Naive B cell (primary cell): ENCODE results near the gene CDKN1A. TPM values are rescaled to one million over a fixed set of nuclear protein-coding genes. Genes with fewer than 3 reads are reported as not detected.

Source experiments
- ATAC-seq, 2 donors: fragments of 150-1000 bp; cut with Tn5 transposase; 2 replicates each; pipeline ENCODE4 v1.10.0; 2021; ENCODE audit warnings: low read depth in 2 of 2, mild to moderate bottlenecking in 2 of 2, moderate library complexity in 2 of 2
- DNase-seq: peaks from one replicate; pipeline ENCODE4 v3.0.0; 2022
- H3K27ac Mint-ChIP-seq, 6 donors: one replicate each; pipeline ENCODE4 v1.8.0; 2020 to 2022; ENCODE audit warnings: mild to moderate bottlenecking in 6 of 6, mixed read lengths in 6 of 6, moderate library complexity in 5 of 6, inconsistent platforms in 2 of 6
- H3K27me3 Mint-ChIP-seq, 3 donors: one replicate each; pipeline ENCODE4 v1.8.0; 2021 to 2022; ENCODE audit warnings: mixed read lengths in 3 of 3, mild to moderate bottlenecking in 1 of 3
- H3K36me3 Mint-ChIP-seq, 2 donors: one replicate each; pipeline ENCODE4 v1.8.0; 2020 to 2022; ENCODE audit warnings: mixed read lengths in 2 of 2, inconsistent platforms in 1 of 2, mild to moderate bottlenecking in 1 of 2
- H3K4me1 Mint-ChIP-seq, 3 donors: one replicate each; pipeline ENCODE4 v1.8.0; 2020 to 2022; ENCODE audit warnings: mixed read lengths in 3 of 3, inconsistent platforms in 1 of 3, mild to moderate bottlenecking in 1 of 3, moderate library complexity in 1 of 3
- H3K4me3 Mint-ChIP-seq, 8 donors: one replicate each; pipeline ENCODE4 v1.8.0; 2020 to 2022; ENCODE audit warnings: mild to moderate bottlenecking in 8 of 8, mixed read lengths in 8 of 8, moderate library complexity in 8 of 8, inconsistent platforms in 2 of 8
- H3K9me3 Mint-ChIP-seq, 7 donors: one replicate each; pipeline ENCODE4 v1.8.0; 2020 to 2022; ENCODE audit warnings: mixed read lengths in 7 of 7, mild to moderate bottlenecking in 5 of 7, inconsistent platforms in 2 of 7, moderate library complexity in 1 of 7
- polyA plus RNA-seq, 6 donors: library from polyadenylated mRNA; unstranded; fragments of 300-500 nt; fragmentation: Illumina TruSeq; gene quantifications; one replicate each; pipeline ENCODE4 v1.2.3, GENCODE V29; 2021; ENCODE audit warnings: low read depth in 6 of 6

The CDKN1A gene
- polyA plus RNA-seq, 6 donors from 2014 or later = 22.9 to 89.9 (median 48.2) TPM

DNA sequence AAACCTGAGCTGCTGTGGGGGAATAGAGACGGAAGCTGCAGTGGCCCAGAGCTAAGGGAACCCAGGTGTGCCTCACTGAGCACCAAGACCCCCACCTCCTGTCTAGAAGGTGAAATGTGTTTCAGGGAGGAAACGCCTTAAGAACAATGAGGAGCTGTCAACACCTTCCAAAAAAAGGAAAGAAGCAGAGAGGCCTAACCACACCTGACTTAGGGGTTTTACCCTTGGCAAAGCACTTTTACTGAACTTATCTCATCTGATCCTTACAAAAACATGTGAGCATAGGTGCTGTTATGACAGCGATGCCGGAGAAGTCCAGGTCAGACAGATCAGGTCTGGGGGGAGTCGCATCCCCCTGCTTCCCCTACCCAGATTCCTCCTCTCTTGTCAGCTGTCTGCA lies 16.1 kb upstream of the CDKN1A start:
- H3K9me3 Mint-ChIP-seq = no peaks in the 10 kb centered on the region
- H3K36me3 Mint-ChIP-seq = no peaks in the 10 kb centered on the region
- H3K27ac Mint-ChIP-seq = no peak overlapping the region
- ATAC-seq = peak; percentile 17 to 21
- H3K27me3 Mint-ChIP-seq = peaks cover 0 to 9% (median 8%) of the 10 kb centered on the region in 3 donors
- H3K4me1 Mint-ChIP-seq = peaks cover 16 to 40% (median 32%) of the 10 kb centered on the region in 3 donors
- H3K4me3 Mint-ChIP-seq = peak overlapping the region in 2 of 8 donors; percentile 16 to 27
- no peak for DNase-seq

GRCh38 chr6:36662827-36663256 lies 15.7 kb upstream of the CDKN1A start:
- H3K27me3 Mint-ChIP-seq = peaks cover 0 to 9% (median 8%) of the 10 kb centered on the region in 3 donors
- H3K9me3 Mint-ChIP-seq = no peaks in the 10 kb centered on the region
- no peak overlapping the region for H3K4me3 Mint-ChIP-seq
- no peak for ATAC-seq
- H3K4me1 Mint-ChIP-seq = peaks cover 18 to 45% (median 33%) of the 10 kb centered on the region in 3 donors
- no peak overlapping the region for H3K27ac Mint-ChIP-seq
- DNase-seq = no peak
- H3K36me3 Mint-ChIP-seq = no peaks in the 10 kb centered on the region

DNA sequence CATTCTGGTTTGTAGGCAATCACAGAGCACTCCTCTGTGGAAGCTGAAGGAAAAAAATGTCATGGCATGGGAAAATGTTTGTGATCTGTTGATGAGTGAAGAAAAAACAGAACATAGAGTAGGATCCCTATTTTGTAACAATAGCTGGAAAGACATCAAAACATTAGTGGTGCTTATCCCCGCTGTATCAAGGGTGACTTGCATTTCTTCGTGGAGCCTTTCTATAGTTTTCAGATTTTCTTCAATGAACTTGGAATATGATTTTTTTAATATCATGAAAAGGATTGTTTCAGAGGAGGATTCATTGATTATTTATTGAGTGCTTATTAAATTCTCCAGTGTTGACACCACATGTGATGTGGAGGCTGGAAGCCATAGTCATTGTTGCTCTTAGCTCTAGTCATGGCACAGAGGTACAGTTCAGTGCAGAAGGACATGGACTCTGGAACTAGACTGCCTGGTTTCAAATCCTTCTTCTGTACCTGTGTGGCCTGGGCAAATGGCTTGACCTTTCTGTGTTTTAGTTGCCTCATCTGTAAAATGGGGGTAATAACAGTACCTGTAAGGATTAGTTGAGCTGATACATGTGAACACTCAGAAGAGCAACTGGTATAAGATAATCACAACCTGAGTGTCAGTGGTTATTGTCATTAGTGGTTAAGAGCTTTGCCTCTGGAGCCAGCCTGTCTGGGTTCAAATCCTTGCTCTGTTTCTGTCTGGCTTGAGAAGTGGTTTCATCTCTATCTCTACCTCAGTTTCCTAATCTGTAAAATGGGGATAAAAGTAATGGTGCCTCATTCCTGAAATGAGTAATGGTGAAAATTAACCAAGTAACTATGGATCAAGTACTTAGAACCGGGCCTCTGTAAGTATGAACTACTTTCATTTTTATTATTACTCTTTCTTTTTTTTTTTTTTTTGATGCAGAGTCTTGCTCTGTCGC lies 14.7 kb upstream of the CDKN1A start:
- peak overlapping the region in 2 of 8 donors; percentile 6 to 13 for H3K4me3 Mint-ChIP-seq
- peak overlapping the region in 2 of 6 donors; percentile 16 to 51 for H3K27ac Mint-ChIP-seq
- peak in 1 of 2 donors; percentile 29 for ATAC-seq
- no peak for DNase-seq
- H3K9me3 Mint-ChIP-seq = no peaks in the 10 kb centered on the region
- H3K4me1 Mint-ChIP-seq = peaks cover 23 to 49% (median 27%) of the 10 kb centered on the region in 3 donors
- peaks cover 0 to 9% (median 8%) of the 10 kb centered on the region in 3 donors for H3K27me3 Mint-ChIP-seq
- H3K36me3 Mint-ChIP-seq = no peaks in the 10 kb centered on the region

- DNase-seq (no peak), ATAC-seq (no peak)
- peaks cover 0 to 4% (median under 1%) of the 10 kb centered on the region in 3 donors for H3K27me3 Mint-ChIP-seq
- H3K4me1 Mint-ChIP-seq = peaks cover 18 to 44% (median 19%) of the 10 kb centered on the region in 3 donors
- H3K27ac Mint-ChIP-seq = no peak overlapping the region
- H3K4me3 Mint-ChIP-seq = peak overlapping the region in 1 of 8 donors; percentile 22
- H3K36me3 Mint-ChIP-seq = no peaks in the 10 kb centered on the region
- H3K9me3 Mint-ChIP-seq = no peaks in the 10 kb centered on the region
Observed at GRCh38 chr6:36665180-36665579, 13.3 kb upstream of the CDKN1A start.

DNA sequence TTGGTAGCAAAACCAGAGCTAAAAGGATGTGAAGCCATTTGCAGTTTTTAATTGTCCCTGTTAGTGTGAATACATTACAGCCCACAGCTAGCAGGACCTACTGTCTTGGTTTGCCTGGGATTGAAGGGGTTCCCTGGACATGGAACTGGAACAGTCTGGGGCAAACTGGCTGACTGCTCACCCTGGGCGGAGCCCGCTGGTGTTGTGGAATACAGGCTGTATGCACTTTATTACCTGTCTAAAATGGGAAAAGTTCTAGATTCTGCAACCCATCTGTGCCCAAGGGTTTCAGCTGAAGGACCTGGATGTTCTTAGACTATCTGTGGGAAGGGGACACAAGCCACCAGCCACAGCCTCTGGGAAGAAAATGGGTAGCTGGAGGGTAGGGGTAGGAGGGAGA lies 12.2 kb upstream of the CDKN1A start:
- Mint-ChIP-seq H3K9me3 (peaks cover 0 to 2% (median 0%) of the 10 kb centered on the region in 7 donors), H3K27ac (no peak overlapping the region), H3K4me1 (peaks cover 18 to 44% (median 19%) of the 10 kb centered on the region in 3 donors), H3K27me3 (peaks cover 0 to 4% (median 0%) of the 10 kb centered on the region in 3 donors), H3K36me3 (no peaks in the 10 kb centered on the region), H3K4me3 (no peak overlapping the region)
- ATAC-seq = no peak
- DNase-seq = no peak

DNA sequence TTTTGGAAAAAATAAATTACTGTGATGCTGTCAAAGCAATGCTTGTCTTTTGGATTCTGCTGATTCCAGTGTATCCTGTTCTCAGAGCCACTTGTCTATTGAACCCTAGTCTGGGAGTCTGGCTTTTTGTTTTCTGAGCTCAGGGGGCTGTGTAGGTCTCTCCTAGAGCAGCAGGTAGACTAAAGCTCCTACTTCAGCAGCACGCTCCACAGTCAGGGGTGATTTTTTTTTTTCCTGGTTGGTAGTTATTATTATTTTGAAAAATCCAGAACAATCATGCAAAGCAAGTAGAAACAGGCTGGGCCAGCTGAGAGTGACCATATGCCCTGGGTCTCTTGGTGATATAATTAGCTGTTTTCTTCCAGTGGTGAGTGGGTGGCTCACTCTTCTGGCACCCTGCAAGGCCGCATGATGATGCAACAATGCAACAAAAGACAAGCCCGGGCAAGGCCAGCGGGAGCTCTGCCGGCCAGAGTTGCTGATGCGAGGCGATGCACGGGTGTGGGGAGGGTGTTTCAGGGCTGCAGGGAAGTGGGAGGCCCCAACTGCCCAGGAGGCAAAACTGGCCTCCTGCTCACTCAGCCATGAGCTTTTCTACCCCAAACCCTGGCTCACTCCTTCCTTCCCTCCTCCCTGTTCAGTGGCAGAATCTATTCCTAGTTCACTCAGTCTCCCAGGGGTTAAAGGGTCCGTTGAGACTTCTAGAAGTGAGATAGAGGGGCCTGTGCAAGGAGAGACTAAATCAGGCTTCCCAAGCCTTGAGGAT lies 11.5 kb upstream of the CDKN1A start:
- peaks cover 0 to 2% (median 0%) of the 10 kb centered on the region in 7 donors for H3K9me3 Mint-ChIP-seq
- peaks cover 18 to 42% (median 19%) of the 10 kb centered on the region in 3 donors for H3K4me1 Mint-ChIP-seq
- H3K27me3 Mint-ChIP-seq = peaks cover 0 to 4% (median 0%) of the 10 kb centered on the region in 3 donors
- no peaks in the 10 kb centered on the region for H3K36me3 Mint-ChIP-seq
- DNase-seq (no peak), ATAC-seq (no peak)
- peak overlapping the region in 3 of 8 donors; percentile 11 to 29 (median 25) for H3K4me3 Mint-ChIP-seq
- H3K27ac Mint-ChIP-seq = peak overlapping the region in 1 of 6 donors; percentile 20

DNA sequence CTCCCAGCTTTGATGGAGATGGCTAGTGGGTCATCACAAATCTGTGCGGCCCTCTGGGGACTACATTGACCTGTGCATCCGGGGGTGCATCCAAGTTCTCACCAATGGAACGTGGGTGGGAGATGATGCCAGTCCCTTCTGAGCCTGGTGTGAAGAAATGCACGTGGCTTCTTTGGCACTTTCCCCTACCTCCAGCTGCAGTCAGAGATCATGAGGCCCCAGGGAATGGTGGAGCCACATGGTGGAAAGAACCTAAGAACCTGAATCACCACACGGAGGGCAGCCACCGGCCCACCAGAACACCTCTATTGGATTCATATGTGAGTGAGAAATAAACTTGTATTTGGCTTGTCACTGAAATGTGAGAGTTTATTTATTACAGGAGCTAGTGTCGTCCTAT lies 9.9 kb upstream of the CDKN1A start:
- Mint-ChIP-seq H3K36me3 (no peaks in the 10 kb centered on the region), H3K4me3 (no peak overlapping the region), H3K9me3 (peaks cover 0 to 2% (median 0%) of the 10 kb centered on the region in 7 donors), H3K4me1 (peaks cover 18 to 27% (median 19%) of the 10 kb centered on the region in 3 donors), H3K27ac (no peak overlapping the region), H3K27me3 (peaks cover 0 to 4% (median 0%) of the 10 kb centered on the region in 3 donors)
- DNase-seq (no peak), ATAC-seq (no peak)

- H3K4me1 Mint-ChIP-seq = peaks cover 18 to 27% (median 19%) of the 10 kb centered on the region in 3 donors
- H3K9me3 Mint-ChIP-seq = peaks cover 0 to 2% (median 0%) of the 10 kb centered on the region in 7 donors
- DNase-seq (no peak), ATAC-seq (no peak)
- H3K27me3 Mint-ChIP-seq = peaks cover 0 to 4% (median 0%) of the 10 kb centered on the region in 3 donors
- H3K4me3 Mint-ChIP-seq = no peak overlapping the region
- peak overlapping the region in 1 of 6 donors; percentile 19 for H3K27ac Mint-ChIP-seq
- H3K36me3 Mint-ChIP-seq = no peaks in the 10 kb centered on the region
Observed at GRCh38 chr6:36669002-36669401, 9.5 kb upstream of the CDKN1A start.

DNA sequence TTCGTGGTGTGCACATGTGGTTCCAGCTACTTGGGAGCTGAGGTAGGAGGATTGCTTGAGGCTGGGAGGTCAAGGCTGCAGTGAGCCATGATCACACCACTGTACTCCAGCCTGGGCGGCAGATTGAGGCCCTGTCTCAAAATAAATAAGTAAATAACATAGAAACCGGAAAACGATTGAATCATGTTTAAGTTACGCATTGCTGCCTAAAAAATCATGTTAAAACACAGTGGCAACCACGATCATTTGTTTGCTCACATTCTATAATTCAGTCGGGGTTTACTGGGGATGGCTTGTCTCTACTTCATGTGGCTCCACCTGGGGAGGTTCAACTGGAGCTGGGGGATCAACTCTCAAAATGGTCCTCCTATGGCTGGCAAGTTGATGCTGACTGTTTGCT lies 8.2 kb upstream of the CDKN1A start:
- Mint-ChIP-seq H3K4me3 (no peak overlapping the region), H3K27ac (no peak overlapping the region), H3K4me1 (peaks cover 7 to 18% (median 10%) of the 10 kb centered on the region in 3 donors), H3K9me3 (peaks cover 0 to 2% (median 0%) of the 10 kb centered on the region in 7 donors), H3K27me3 (no peaks in the 10 kb centered on the region), H3K36me3 (no peaks in the 10 kb centered on the region)
- DNase-seq (no peak), ATAC-seq (no peak)

GRCh38 chr6:36671687-36672375 lies 6.7 kb upstream of the CDKN1A start:
- Mint-ChIP-seq H3K27me3 (no peaks in the 10 kb centered on the region), H3K4me1 (peaks cover 9 to 15% (median 9%) of the 10 kb centered on the region in 3 donors), H3K36me3 (no peaks in the 10 kb centered on the region), H3K9me3 (peaks cover 0 to 2% (median 0%) of the 10 kb centered on the region in 7 donors), H3K27ac (peak overlapping the region in 2 of 6 donors; percentile 67 to 72), H3K4me3 (no peak overlapping the region)
- no peak for ATAC-seq
- DNase-seq = no peak

DNA sequence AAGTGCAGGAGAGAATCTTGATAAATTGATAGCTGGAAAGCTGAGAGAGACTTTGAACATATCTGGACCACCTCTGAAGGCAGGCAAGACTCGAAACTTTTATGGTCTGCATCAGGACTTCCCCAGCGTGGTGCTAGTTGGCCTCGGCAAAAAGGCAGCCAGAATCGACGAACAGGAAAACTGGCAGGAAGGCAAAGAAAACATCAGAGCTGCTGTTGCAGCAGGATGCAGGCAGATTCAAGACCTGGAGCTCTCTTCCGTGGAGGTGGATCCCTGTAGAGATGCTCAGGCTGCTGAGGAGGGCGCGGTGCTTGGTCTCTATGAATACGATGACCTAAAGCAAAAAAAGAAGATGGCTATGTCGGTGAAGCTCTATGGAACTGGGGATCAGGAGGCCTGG lies 4.6 kb upstream of the CDKN1A start:
- Mint-ChIP-seq H3K27me3 (peaks cover 0 to 4% (median 0%) of the 10 kb centered on the region in 3 donors), H3K9me3 (peaks cover 0 to 2% (median 0%) of the 10 kb centered on the region in 7 donors), H3K4me3 (peak overlapping the region in 1 of 8 donors; percentile 31), H3K36me3 (no peaks in the 10 kb centered on the region), H3K4me1 (peaks cover 9 to 17% (median 12%) of the 10 kb centered on the region in 3 donors), H3K27ac (no peak overlapping the region)
- ATAC-seq (no peak), DNase-seq (no peak)

DNA sequence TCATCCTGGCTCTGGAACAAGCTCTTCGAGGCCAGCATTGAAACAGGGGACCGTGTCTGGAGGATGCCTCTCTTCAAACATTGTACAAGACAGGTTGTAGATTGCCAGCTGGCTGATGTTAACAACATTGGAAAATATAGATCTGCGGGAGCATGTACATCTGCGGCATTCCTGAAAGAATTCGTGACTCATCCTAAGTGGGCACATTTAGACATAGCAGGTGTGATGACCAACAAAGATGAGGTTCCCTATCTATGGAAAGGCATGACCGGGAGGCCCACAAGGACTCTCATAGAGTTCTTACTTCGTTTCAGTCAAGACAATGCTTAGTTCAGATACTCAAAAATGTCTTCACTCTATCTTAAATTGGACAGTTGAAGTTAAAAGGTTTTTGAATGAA lies 3.6 kb upstream of the CDKN1A start:
- no peak for DNase-seq
- Mint-ChIP-seq H3K36me3 (no peaks in the 10 kb centered on the region), H3K27ac (no peak overlapping the region), H3K4me1 (peaks cover 13 to 17% (median 15%) of the 10 kb centered on the region in 3 donors), H3K9me3 (peaks cover 0 to 2% (median 0%) of the 10 kb centered on the region in 7 donors), H3K27me3 (peaks cover 0 to 4% (median 2%) of the 10 kb centered on the region in 3 donors), H3K4me3 (peak overlapping the region in 1 of 8 donors; percentile 19)
- ATAC-seq = no peak
